Stimulated activated CD4-positive, alpha-beta T cell treated with anti-CD3 and anti-CD28 coated beads, Interleukin-4, amount 100 ng/mL, for 24 hours (primary cell): ENCODE results near the gene IL22RA2.

Experiments used
- DNase-seq: peaks from one replicate; pipeline ENCODE4 v3.0.0-alpha.2; 2020

IL22RA2 gene

GRCh38 chr6:137193256-137194070 is 20.0 kb upstream of the IL22RA2 start:
- DNase-seq = no peak

GRCh38 chr6:137192821-137193220 is 19.4 kb upstream of the IL22RA2 start:
- no peak for DNase-seq

- DNase-seq = no peak
These were observed 18.2 kb upstream of the IL22RA2 start for GRCh38 chr6:137191670-137192069.

- no peak for DNase-seq
These were observed 17.8 kb upstream of the IL22RA2 start for GRCh38 chr6:137191236-137191635.

GRCh38 chr6:137190583-137191094 is 17.2 kb upstream of the IL22RA2 start:
- DNase-seq = no peak

GRCh38 chr6:137188855-137189254 is 15.4 kb upstream of the IL22RA2 start:
- DNase-seq = no peak

GRCh38 chr6:137185290-137185689 is 11.8 kb upstream of the IL22RA2 start:
- no peak for DNase-seq

- DNase-seq = no peak
These were observed 9.2 kb upstream of the IL22RA2 start for GRCh38 chr6:137182654-137183073.

- no peak for DNase-seq
These were observed 8.6 kb upstream of the IL22RA2 start for GRCh38 chr6:137181891-137182653.

- DNase-seq = no peak
These were observed 4.2 kb upstream of the IL22RA2 start for GRCh38 chr6:137177611-137178010.

GRCh38 chr6:137176729-137177128 is 3.3 kb upstream of the IL22RA2 start:
- DNase-seq = no peak

GRCh38 chr6:137175868-137176245 is 2.4 kb upstream of the IL22RA2 start:
- no peak for DNase-seq

- no peak for DNase-seq
These were observed 1.9 kb upstream of the IL22RA2 start for GRCh38 chr6:137175157-137175867.

- DNase-seq = no peak
These were observed 561 bp downstream of the IL22RA2 start for GRCh38 chr6:137172734-137173431.

- no peak for DNase-seq
These were observed 1.4 kb downstream of the IL22RA2 start for GRCh38 chr6:137171824-137172733.

GRCh38 chr6:137171053-137171374 is 2.4 kb downstream of the IL22RA2 start:
- DNase-seq = no peak

- no peak for DNase-seq
These were observed 3.0 kb downstream of the IL22RA2 start for GRCh38 chr6:137170266-137171052.

- DNase-seq = peak; percentile 12
These were observed 5.6 kb downstream of the IL22RA2 start for GRCh38 chr6:137167702-137168377.

- no peak for DNase-seq
These were observed 7.0 kb downstream of the IL22RA2 start for GRCh38 chr6:137166247-137167098.
